ENCODE data around the gene SP7.

DNA sequence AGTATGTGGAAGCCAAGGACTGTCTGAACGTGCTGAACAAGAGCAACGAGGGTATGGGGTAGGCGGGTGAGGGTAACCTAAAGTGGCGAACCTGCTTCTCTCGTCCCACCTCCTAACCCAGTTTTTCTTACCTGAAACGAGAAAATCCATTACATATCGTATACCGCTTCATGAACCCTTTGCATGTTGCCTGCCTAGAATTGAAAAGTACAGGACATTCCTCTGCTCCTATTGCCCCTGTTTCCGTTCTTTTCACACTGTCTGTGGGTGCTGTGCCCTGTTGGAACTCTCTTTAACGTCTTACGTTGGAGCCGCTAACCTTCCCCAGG is 40.3 kb downstream of the SP7 start:
- TF ChIP-seq, protein P1, sequence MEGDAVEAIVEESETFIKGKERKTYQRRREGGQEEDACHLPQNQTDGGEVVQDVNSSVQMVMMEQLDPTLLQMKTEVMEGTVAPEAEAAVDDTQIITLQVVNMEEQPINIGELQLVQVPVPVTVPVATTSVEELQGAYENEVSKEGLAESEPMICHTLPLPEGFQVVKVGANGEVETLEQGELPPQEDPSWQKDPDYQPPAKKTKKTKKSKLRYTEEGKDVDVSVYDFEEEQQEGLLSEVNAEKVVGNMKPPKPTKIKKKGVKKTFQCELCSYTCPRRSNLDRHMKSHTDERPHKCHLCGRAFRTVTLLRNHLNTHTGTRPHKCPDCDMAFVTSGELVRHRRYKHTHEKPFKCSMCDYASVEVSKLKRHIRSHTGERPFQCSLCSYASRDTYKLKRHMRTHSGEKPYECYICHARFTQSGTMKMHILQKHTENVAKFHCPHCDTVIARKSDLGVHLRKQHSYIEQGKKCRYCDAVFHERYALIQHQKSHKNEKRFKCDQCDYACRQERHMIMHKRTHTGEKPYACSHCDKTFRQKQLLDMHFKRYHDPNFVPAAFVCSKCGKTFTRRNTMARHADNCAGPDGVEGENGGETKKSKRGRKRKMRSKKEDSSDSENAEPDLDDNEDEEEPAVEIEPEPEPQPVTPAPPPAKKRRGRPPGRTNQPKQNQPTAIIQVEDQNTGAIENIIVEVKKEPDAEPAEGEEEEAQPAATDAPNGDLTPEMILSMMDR (IDR thresholded peaks at IDR 0.05; ENCODE audit: extremely low read depth in 1 of 2, insufficient read depth in 1 of 2, low read depth in 1 of 2, low read length in 2 of 2) = no peak
- no peak for TF ChIP-seq POLR2A (IDR thresholded peaks at IDR 0.05; ENCODE audit: low read depth, low read length)
- TF ChIP-seq, protein P2, sequence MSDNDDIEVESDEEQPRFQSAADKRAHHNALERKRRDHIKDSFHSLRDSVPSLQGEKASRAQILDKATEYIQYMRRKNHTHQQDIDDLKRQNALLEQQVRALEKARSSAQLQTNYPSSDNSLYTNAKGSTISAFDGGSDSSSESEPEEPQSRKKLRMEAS (IDR thresholded peaks at IDR 0.05; ENCODE audit: insufficient read depth, insufficient read length) = no peak
- no peak for TF ChIP-seq JUN (IDR thresholded peaks at IDR 0.05; ENCODE audit: borderline replicate concordance, insufficient read depth, insufficient read length, low read depth)
- TF ChIP-seq EZH2 (IDR thresholded peaks at IDR 0.05; ENCODE audit: borderline replicate concordance, low read depth, low read length, severe bottlenecking) = no peak
- TF ChIP-seq POLR2AphosphoS5 (IDR thresholded peaks at IDR 0.05; ENCODE audit: insufficient read depth, low read depth, low read length) = no peak
- TF ChIP-seq MYC (IDR thresholded peaks at IDR 0.05; ENCODE audit: low read depth, low read length) = no peak
- no peak for TF ChIP-seq GATA2 (IDR thresholded peaks at IDR 0.05; ENCODE audit: insufficient read depth, insufficient read length, low read depth, low read length)

Measured in endothelial cell of umbilical vein (primary cell).